Measurements from ENCODE around the gene ALG9.

The ALG9 gene

DNA sequence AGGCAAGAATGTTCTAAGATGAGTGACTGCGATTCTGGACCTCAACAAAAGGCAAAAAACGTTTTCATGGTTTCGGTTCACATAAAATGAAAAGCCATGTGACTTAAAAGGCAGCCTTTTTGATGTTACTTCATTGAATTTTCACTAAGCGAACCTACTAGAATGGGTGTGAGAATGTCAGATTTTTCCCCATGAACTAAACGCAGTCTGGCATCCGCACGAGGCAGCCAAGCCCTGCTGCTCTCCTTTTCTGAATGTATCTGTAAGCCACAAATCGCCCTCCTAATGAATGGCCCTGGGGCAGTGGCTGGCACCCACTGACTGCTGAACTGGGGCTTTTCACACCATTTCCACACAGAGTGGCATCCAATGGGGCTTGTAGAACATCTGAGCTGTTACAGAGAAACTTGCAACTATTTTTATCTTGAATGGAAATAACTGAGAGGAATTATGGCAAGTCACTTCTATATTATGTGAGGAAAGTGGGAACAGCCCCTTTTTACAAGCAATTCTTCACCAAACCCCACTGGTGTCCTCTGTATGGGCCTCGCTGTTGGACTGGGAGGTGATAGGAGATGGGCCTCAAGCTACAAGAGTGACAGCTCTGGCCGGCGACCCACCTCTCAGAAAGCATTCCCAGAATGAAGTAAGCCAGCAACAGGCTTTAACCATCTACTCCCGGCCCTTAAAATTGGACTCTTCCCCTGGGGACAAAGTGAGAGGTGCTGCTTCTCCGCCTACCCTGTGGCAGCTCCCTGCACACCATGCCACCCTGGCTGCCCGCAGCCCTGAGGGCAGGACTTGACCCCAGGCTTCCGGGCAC lies 134.5 kb downstream of the ALG9 start:
- in situ Hi-C loops (cut with MboI; ENCODE audit: low pct_unique_long_range_greater_than_20kb, low sequenced_read_pairs, unreplicated experiment), result no loop called here
- DNase-seq (ENCODE audit: low spot score), result no peak
- TF ChIP-seq, protein P1, sequence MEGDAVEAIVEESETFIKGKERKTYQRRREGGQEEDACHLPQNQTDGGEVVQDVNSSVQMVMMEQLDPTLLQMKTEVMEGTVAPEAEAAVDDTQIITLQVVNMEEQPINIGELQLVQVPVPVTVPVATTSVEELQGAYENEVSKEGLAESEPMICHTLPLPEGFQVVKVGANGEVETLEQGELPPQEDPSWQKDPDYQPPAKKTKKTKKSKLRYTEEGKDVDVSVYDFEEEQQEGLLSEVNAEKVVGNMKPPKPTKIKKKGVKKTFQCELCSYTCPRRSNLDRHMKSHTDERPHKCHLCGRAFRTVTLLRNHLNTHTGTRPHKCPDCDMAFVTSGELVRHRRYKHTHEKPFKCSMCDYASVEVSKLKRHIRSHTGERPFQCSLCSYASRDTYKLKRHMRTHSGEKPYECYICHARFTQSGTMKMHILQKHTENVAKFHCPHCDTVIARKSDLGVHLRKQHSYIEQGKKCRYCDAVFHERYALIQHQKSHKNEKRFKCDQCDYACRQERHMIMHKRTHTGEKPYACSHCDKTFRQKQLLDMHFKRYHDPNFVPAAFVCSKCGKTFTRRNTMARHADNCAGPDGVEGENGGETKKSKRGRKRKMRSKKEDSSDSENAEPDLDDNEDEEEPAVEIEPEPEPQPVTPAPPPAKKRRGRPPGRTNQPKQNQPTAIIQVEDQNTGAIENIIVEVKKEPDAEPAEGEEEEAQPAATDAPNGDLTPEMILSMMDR (IDR thresholded peaks at IDR 0.05; ENCODE audit: extremely low read depth, insufficient read depth, missing control alignments), result no peak
